Stimulated activated CD4-positive, alpha-beta T cell treated with anti-CD3 and anti-CD28 coated beads, Interleukin-4, amount 100 ng/mL, for 4 hours (primary cell): ENCODE results near the gene DDN.
A peak's percentile ranks its signal among the peaks of the same experiment; 100 is the strongest.

Source experiments
- DNase-seq, 2 experiments: peaks; one replicate each; pipeline ENCODE4 v3.0.0-alpha.2; 2020

Gene DDN

GRCh38 chr12:48980953-48981756, 18.0 kb downstream of the DDN start:
- peak; percentile 30 to 49 for DNase-seq

- DNase-seq = no peak
These were observed 18.7 kb downstream of the DDN start for GRCh38 chr12:48980389-48980952.

- DNase-seq = no peak
These were observed 19.4 kb downstream of the DDN start for GRCh38 chr12:48979602-48980388.

GRCh38 chr12:48978741-48979601, 20.2 kb downstream of the DDN start:
- DNase-seq = no peak

- DNase-seq = no peak
These were observed 20.9 kb downstream of the DDN start, which contains the start of gene WNT1 for GRCh38 chr12:48978291-48978740. Gene WNT1 (plus strand): TSS chr12:48978322. CDS start chr12:48978651, 329 bp downstream.

- peak; percentile 71 to 83 for DNase-seq
These were observed 21.6 kb downstream of the DDN start for GRCh38 chr12:48977290-48978281.

GRCh38 chr12:48973941-48974673, 25.1 kb downstream of the DDN start:
- peak in 1 of 2 experiments; percentile 34 for DNase-seq

GRCh38 chr12:48973531-48973930, 25.6 kb downstream of the DDN start:
- no peak for DNase-seq

- DNase-seq = no peak
These were observed 26.2 kb downstream of the DDN start for GRCh38 chr12:48972952-48973483.

GRCh38 chr12:48972213-48972951, 26.8 kb downstream of the DDN start:
- DNase-seq = no peak

GRCh38 chr12:48970702-48971334, 28.4 kb downstream of the DDN start:
- no peak for DNase-seq

GRCh38 chr12:48969833-48970701, 29.1 kb downstream of the DDN start:
- peak; percentile 58 to 66 for DNase-seq

- no peak for DNase-seq
These were observed 29.9 kb downstream of the DDN start for GRCh38 chr12:48969160-48969771.

GRCh38 chr12:48968467-48968866, 30.7 kb downstream of the DDN start:
- DNase-seq = no peak

- DNase-seq = no peak
These were observed 31.2 kb downstream of the DDN start for GRCh38 chr12:48967991-48968390.

GRCh38 chr12:48966177-48966895, 32.8 kb downstream of the DDN start:
- DNase-seq = no peak
